Activated CD4-positive, alpha-beta T cell treated with anti-CD3 and anti-CD28 coated beads for 36 hours (primary cell): ENCODE measurements around the gene AKR1B15. TPM values are rescaled to one million over a fixed set of nuclear protein-coding genes. Genes with fewer than 3 reads are reported as not detected.
A peak's percentile ranks its signal among the peaks of the same experiment; 100 is the strongest.
"Not testable (repeated sequence)": the region's sequence is repeated elsewhere in the genome, so short reads cannot be mapped to it uniquely, and the experiment has no call there.

Source experiments
- ATAC-seq: fragments of 200-7000 bp; cut with Tn5 transposase; one replicate; pipeline ENCODE4 v1.10.0; 2021; ENCODE audit warnings: mild to moderate bottlenecking, moderate library complexity
- CTCF ChIA-PET: fragments of 350-600 bp; sonication (Branson Sonifier 250); formaldehyde crosslinking; loops from one replicate; lab custom pipeline; 2021; ENCODE audit warnings: antibody characterized with exemption; lab: Charles Lee
- POLR2A ChIA-PET: fragments of 350-600 bp; sonication (Branson Sonifier 250); formaldehyde crosslinking; loops from one replicate; lab custom pipeline; 2021; ENCODE audit warnings: antibody characterized with exemption, inconsistent platforms; lab: Charles Lee
- DNase-seq: peaks from one replicate; pipeline ENCODE4 v3.0.0-alpha.2; 2020
- H3K27ac Mint-ChIP-seq: one replicate; pipeline ENCODE4 v1.8.0; 2021; ENCODE audit warnings: mixed read lengths
- H3K27me3 Mint-ChIP-seq: one replicate; pipeline ENCODE4 v1.8.0; 2021; ENCODE audit warnings: mixed read lengths
- H3K36me3 Mint-ChIP-seq: one replicate; pipeline ENCODE4 v1.8.0; 2021; ENCODE audit warnings: low read depth, mixed read lengths
- H3K4me1 Mint-ChIP-seq: one replicate; pipeline ENCODE4 v1.8.0; 2021; ENCODE audit warnings: mixed read lengths
- H3K4me3 Mint-ChIP-seq: one replicate; pipeline ENCODE4 v1.8.0; 2021; ENCODE audit warnings: mild to moderate bottlenecking, moderate library complexity, mixed read lengths
- H3K9me3 Mint-ChIP-seq: one replicate; pipeline ENCODE4 v1.8.0; 2021; ENCODE audit warnings: low read depth, mixed read lengths
- intact Hi-C, 2 experiments: fragments of 100-400 bp; cut with DNase I in 1 of 2; cut with micrococcal nuclease in 1 of 2; formaldehyde crosslinking; loops; one replicate each; pipeline versions ENCODE4 v1.14.2 to v1.15.1; 2022 to 2024; cut with DNase I, micrococcal nuclease
- total RNA-seq, 2 experiments: library from RNA; stranded (reverse); gene quantifications; one replicate each; pipeline ENCODE4 v1.2.3, GENCODE V29; 2021

Gene AKR1B15
- total RNA-seq, 2 experiments from 2014 or later: not detected

DNA sequence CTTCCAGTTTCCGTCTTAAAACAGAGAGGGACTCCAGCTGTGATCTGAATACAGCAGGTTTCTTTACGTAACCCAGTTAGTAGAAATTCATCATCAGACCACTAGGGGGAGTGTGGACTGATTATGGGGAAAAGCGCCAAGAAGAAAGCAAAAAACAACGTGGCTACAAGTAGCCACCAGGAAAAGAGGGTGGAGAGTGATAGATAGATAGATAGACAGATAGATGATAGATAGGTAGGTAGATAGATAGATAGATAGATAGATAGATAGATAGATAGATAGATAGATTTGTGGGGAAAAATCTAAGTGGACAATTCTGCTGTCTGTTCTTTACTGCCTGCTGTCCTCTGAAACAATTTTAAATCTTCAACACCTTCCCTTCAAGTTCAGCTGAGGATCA is 34.2 kb upstream of the AKR1B15 start:
- POLR2A ChIA-PET: interaction anchor here (0.6 to 1.0 kb wide), 2 partner anchors 33 to 34 kb away, joined by 3 to 5 read pairs; no protein-coding TSS in a partner anchor

DNA sequence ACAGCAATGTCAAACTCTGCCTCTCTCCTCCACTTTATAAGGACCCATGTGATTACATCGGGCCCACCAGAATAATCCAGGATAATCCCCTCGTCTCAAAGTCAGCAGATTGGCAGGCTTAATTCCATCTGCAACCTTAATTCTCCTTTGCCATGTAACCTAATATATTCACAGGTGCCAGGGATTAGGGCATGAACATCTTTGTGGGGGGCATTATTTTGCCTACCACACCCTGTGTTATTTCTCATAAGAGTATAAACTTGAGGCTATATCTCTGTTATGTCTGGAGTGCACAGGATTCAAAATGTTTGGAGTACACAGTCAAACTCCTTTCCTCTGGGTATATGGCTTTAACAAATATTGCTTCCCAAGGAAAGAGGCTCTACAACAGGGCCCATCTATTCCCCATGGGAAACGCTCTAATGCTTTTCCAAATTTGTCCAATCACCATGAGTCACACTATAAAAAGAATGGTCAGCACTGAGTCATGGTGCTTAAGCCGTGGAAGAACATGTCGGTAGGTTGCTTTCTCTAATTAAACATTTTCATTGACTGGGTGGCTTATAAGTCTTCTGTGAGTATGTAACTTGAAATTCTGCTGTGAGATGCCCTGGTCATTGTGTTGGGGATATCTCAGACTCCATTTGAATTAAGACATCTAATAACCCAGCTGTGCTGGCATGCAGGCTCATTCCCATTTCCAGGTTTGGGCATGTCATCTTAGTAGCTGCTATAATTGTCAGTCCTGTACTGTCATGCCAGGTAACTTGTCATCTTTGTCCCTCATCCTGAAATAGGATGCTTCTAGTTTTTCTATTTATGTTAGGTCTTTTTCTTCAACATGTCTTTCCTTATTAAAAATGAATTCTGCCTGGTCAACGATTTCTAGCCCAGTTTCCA is 33.1 kb upstream of the AKR1B15 start:
- Mint-ChIP-seq H3K27ac (no peak overlapping the region), H3K9me3 (no peaks in the 10 kb centered on the region), H3K27me3 (peaks cover 10% of the 10 kb centered on the region), H3K4me1 (peaks cover 10% of the 10 kb centered on the region), H3K36me3 (no peaks in the 10 kb centered on the region), H3K4me3 (no peak overlapping the region)
- ChIA-PET CTCF (interaction anchor here (0.7 to 2.6 kb wide), 13 partner anchors 9 to 191 kb away, joined by 3 to 10 read pairs (median 4); no protein-coding TSS in a partner anchor), POLR2A (no interaction called here)
- ATAC-seq (no peak), DNase-seq (no peak)
- intact Hi-C loops: no loop called here

More for the DNA sequence above, 34.2 kb upstream of the AKR1B15 start:
- Mint-ChIP-seq H3K27ac (no peak overlapping the region), H3K4me3 (no peak overlapping the region), H3K9me3 (no peaks in the 10 kb centered on the region), H3K36me3 (no peaks in the 10 kb centered on the region), H3K4me1 (peaks cover 10% of the 10 kb centered on the region), H3K27me3 (peaks cover 5% of the 10 kb centered on the region)
- peak; percentile 77 for ATAC-seq
- CTCF ChIA-PET: interaction anchor here (0.6 to 2.6 kb wide), 26 partner anchors 8 to 1518 kb away, joined by 3 to 25 read pairs (median 4); partner anchors contain the start of gene AKR1B15
- DNase-seq: peak; percentile 15
- intact Hi-C loops: loop anchor here (1.0 to 5.0 kb wide), 4 partner anchors 33 to 438 kb away; partner anchors contain the start of gene AKR1B1 (in 1 of the 2)

DNA sequence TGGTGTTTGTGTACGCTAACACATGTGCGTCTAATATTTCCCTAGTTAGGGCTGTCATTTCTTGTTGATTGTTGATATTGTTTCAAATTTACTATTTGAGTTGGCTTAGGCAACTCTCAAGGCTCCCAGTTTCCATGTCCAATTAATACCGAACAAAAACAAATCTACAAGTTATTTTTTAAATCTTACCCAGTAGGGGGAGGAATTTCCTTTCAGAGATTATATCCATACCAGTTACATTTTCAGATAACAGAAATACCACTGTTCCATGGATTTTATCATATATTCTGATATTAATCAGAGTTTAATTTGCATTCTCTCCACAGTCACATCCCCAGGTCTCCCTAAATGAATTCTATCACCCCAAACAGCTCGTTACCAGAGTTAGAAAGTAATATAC is 28.8 kb upstream of the AKR1B15 start:
- Mint-ChIP-seq H3K4me1 (no peaks in the 10 kb centered on the region), H3K9me3 (no peaks in the 10 kb centered on the region), H3K27ac (no peak overlapping the region), H3K4me3 (no peak overlapping the region), H3K36me3 (no peaks in the 10 kb centered on the region), H3K27me3 (peaks cover 16% of the 10 kb centered on the region)
- ChIA-PET POLR2A (interaction anchor here (0.5 kb wide), 1 partner anchor 117 kb away, joined by 3 read pairs; no protein-coding TSS in a partner anchor), CTCF (no interaction called here)
- ATAC-seq (no peak), DNase-seq (no peak)
- intact Hi-C loops: no loop called here

DNA sequence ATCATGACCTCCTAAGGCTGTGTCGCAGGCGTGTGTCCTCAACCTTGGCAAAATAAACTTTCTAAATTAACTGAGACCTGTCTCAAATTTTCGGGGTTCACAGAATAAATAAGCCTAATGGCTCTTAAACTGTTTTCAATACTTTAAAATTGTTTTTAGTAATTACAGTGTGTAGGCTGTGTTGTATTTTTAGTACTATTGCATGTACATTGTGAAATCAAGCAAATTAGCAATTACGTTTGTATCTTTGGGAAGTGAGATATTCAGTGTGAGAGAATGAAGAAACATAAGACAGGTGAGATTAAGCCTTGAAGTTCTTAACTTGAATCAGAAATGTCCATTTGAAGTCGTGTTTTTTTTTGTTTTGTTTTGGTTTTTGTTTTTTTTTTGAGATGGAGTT is 26.3 kb upstream of the AKR1B15 start:
- ChIA-PET POLR2A (no interaction called here), CTCF (no interaction called here)
- H3K4me1 Mint-ChIP-seq: no peaks in the 10 kb centered on the region
- no peaks in the 10 kb centered on the region for H3K9me3 Mint-ChIP-seq
- H3K27ac Mint-ChIP-seq: no peak overlapping the region
- DNase-seq (no peak), ATAC-seq (no peak)
- H3K36me3 Mint-ChIP-seq: no peaks in the 10 kb centered on the region
- no peak overlapping the region for H3K4me3 Mint-ChIP-seq
- H3K27me3 Mint-ChIP-seq: peaks cover 11% of the 10 kb centered on the region
- intact Hi-C loops: no loop called here

DNA sequence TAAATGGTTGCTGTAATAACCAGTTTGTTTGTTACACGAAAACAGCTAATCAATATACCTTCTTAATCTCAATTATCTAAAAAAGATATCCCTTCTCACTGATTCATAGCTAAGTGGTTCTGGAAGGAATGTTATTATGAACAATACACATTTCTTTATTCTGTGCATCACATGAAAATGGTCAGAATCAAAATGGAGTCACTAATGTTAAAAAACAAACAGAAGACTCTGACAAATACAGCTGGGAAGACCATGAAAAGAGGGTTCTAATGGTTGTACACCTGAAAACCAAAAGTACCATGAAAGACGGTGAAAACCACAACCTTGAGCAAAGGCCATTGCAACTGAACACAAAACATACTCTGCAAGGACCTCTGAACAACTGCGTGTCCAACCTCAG is 23.5 kb upstream of the AKR1B15 start:
- ATAC-seq, H3K36me3 Mint-ChIP-seq, H3K27ac Mint-ChIP-seq, DNase-seq, POLR2A ChIA-PET, H3K4me3 Mint-ChIP-seq, H3K9me3 Mint-ChIP-seq, intact Hi-C loops, H3K4me1 Mint-ChIP-seq: not testable (repeated sequence)
- H3K27me3 Mint-ChIP-seq: peaks cover 11% of the 10 kb centered on the region
- CTCF ChIA-PET: interaction anchor here (1.5 to 2.5 kb wide), 2 partner anchors 9 to 23 kb away, joined by 6 to 7 read pairs; no protein-coding TSS in a partner anchor

DNA sequence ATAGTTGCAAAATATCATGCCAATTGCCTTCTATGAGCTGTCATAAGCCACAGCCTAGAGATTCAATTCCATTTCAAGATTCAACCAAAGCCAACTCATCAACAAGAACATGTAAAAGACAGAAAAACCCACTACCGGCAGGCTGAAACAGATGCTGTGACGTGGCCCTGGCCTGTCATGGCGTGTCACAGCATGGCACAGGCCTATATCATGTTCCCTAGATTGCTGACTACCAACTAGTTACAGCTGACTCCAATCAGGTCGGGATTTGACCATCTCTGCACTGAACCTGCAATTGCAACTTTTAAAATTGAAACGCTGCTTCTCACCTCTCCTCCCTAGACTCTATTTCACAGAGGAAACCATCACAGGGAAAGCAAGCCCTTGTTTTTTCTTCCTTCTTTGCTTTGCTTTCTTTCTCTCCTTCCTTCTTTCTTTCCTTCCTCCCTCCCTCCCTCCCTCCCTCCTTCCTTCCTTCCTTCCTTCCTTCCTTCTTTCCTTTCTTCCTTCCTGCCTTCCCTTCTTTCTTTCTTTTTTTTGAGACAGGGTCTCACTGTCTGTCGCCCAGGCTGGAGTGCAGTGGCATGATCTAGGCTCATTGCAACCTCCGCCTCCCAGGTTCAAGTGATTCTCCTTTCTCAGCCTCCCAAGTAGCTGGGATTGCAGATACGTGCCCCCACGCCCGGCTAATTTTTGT is 22.2 kb upstream of the AKR1B15 start:
- intact Hi-C loops, H3K9me3 Mint-ChIP-seq, POLR2A ChIA-PET, DNase-seq, H3K4me3 Mint-ChIP-seq, H3K27ac Mint-ChIP-seq, H3K4me1 Mint-ChIP-seq, ATAC-seq, H3K36me3 Mint-ChIP-seq: not testable (repeated sequence)
- H3K27me3 Mint-ChIP-seq: peaks cover 11% of the 10 kb centered on the region
- CTCF ChIA-PET: interaction anchor here (2.5 kb wide), 1 partner anchor 10 kb away, joined by 7 read pairs; no protein-coding TSS in a partner anchor

DNA sequence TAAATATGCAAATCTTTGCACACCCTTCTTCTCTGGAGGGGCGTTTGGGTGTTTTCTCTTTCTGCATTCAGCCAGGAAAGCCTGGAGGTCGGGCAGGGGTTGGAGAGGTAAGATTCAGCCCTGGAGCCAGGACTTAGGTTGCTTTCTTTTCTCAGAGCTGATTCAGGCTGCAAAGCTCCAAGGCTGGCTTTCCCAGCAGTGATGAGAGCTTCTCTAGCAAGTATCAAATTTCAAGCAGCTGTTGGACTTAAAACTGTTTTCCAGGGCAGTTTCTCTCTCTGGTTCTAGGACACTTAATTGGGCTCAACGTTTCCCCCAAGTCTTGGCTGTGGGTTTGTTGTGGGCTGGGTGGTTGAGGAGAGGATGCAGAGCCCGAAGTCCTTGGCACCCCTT is 20.9 kb upstream of the AKR1B15 start:
- POLR2A ChIA-PET: no interaction called here
- ATAC-seq: no peak
- H3K4me1 Mint-ChIP-seq: no peaks in the 10 kb centered on the region
- H3K4me3 Mint-ChIP-seq: no peak overlapping the region
- H3K27me3 Mint-ChIP-seq: peaks cover 7% of the 10 kb centered on the region
- no peaks in the 10 kb centered on the region for H3K9me3 Mint-ChIP-seq
- no peak for DNase-seq
- no peaks in the 10 kb centered on the region for H3K36me3 Mint-ChIP-seq
- intact Hi-C loops: no loop called here
- CTCF ChIA-PET: interaction anchor here (1.8 kb wide), 2 partner anchors 78 to 95 kb away, joined by 3 to 5 read pairs; no protein-coding TSS in a partner anchor
- H3K27ac Mint-ChIP-seq: no peak overlapping the region

DNA sequence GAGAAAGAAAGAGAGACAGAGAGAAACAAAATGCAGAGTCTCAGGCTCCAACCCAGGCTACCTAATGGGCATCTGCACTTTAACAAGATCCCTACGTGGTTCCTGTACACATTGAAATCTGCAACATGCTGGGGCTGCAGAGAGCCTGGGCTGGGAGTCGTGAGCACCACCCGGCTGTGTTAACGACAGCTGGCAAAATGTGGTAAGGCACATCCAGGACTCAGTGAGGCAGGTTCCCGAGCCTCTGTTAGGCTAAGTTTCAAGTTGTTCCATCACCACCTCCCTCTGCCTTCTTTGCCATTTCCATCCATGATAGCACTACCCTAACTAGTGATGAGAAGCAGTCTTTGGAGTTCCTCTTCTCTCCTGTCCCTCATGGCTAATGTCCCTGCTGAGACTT is 20.2 kb upstream of the AKR1B15 start:
- Mint-ChIP-seq H3K36me3 (no peaks in the 10 kb centered on the region), H3K27ac (no peak overlapping the region), H3K4me3 (no peak overlapping the region), H3K27me3 (peaks cover 7% of the 10 kb centered on the region), H3K9me3 (no peaks in the 10 kb centered on the region), H3K4me1 (no peaks in the 10 kb centered on the region)
- DNase-seq (no peak), ATAC-seq (no peak)
- intact Hi-C loops: no loop called here
- ChIA-PET POLR2A (no interaction called here), CTCF (interaction anchor here (0.6 to 1.8 kb wide), 3 partner anchors 18 to 95 kb away, joined by 3 to 5 read pairs (median 3); no protein-coding TSS in a partner anchor)

DNA sequence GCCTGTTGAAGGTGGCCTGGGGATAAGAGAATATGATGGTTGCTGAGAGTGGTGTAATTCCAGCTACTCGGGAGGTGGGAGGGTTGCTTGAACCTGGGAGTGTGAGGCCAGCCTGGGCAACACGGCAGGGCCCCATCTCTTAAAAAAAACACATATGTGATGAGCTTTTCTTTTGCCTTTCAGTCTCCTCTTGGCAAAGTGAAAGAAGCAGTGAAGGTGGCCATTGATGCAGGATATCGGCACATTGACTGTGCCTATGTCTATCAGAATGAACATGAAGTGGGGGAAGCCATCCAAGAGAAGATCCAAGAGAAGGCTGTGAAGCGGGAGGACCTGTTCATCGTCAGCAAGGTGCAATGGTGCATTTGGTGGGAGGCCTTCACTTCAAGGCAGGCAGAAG is 18.4 kb upstream of the AKR1B15 start:
- ATAC-seq (no peak), DNase-seq (no peak)
- no peak overlapping the region for H3K4me3 Mint-ChIP-seq
- ChIA-PET CTCF (no interaction called here), POLR2A (no interaction called here)
- H3K36me3 Mint-ChIP-seq: no peaks in the 10 kb centered on the region
- intact Hi-C loops: no loop called here
- no peaks in the 10 kb centered on the region for H3K4me1 Mint-ChIP-seq
- peaks cover 5% of the 10 kb centered on the region for H3K27me3 Mint-ChIP-seq
- no peak overlapping the region for H3K27ac Mint-ChIP-seq
- no peaks in the 10 kb centered on the region for H3K9me3 Mint-ChIP-seq

DNA sequence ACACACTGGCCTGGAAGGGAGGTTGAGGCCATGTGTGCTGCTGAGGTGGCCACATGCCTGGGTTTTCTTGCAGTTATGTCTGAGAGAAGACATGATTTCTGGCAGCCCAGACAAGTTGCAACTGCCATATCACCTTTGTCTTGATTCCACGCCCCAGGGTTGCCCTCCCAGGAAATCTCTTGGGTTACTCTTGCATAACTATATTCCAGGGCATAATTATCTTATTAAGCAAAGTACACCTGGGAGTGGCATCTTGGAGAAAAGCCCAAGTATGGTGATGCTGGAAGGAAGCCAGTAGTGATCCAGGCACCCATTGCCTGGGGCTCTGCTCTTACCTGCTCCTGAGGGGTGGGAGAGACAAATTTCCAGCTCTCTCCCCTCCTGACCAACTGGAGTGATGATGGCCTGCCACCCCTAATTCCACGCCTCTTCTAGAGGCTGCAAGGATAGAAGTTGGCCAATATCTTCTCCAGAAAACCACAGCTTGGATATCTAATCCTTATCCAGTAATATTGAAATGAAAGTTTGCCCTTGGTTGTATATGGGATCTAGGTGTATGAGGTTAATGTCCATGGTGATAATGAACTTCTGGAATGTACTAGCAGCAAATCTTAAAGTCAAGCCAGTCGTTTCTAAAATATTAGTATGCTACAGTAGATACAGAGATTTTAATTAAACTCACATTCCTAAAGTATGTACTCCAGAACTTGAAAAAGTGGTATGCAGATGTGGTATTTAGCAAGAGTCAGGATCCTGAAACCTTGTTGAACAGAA is 16.5 kb upstream of the AKR1B15 start:
- H3K36me3 Mint-ChIP-seq: no peaks in the 10 kb centered on the region
- H3K4me3 Mint-ChIP-seq: no peak overlapping the region
- CTCF ChIA-PET: interaction anchor here (0.7 to 1.5 kb wide), 4 partner anchors 16 to 155 kb away, joined by 3 to 4 read pairs (median 3); no protein-coding TSS in a partner anchor
- DNase-seq (no peak), ATAC-seq (no peak)
- intact Hi-C loops: no loop called here
- H3K27me3 Mint-ChIP-seq: peaks cover 5% of the 10 kb centered on the region
- no peaks in the 10 kb centered on the region for H3K4me1 Mint-ChIP-seq
- H3K27ac Mint-ChIP-seq: no peak overlapping the region
- no peaks in the 10 kb centered on the region for H3K9me3 Mint-ChIP-seq
- POLR2A ChIA-PET: no interaction called here

DNA sequence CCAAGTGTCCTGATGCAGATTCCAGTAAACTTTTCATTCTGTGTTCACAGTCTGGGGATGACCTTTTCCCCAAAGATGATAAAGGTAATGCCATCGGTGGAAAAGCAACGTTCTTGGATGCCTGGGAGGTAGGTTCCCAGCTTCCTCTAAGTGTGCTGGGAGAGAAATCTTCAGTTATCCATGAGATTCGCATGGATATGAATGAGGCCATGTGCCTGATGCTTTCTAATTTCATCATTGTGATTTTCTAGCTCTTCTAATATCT is 16.0 kb upstream of the AKR1B15 start:
- intact Hi-C loops: no loop called here
- Mint-ChIP-seq H3K27ac (no peak overlapping the region), H3K4me3 (no peak overlapping the region), H3K27me3 (peaks cover 5% of the 10 kb centered on the region), H3K36me3 (no peaks in the 10 kb centered on the region), H3K9me3 (no peaks in the 10 kb centered on the region), H3K4me1 (no peaks in the 10 kb centered on the region)
- no peak for DNase-seq
- ChIA-PET POLR2A (no interaction called here), CTCF (interaction anchor here (0.7 to 1.5 kb wide), 4 partner anchors 16 to 155 kb away, joined by 3 to 4 read pairs (median 3); no protein-coding TSS in a partner anchor)
- ATAC-seq: no peak
